CD14-positive monocyte (primary cell): Measurements from ENCODE around the gene ITGA2B. TPM values are rescaled to one million over a fixed set of nuclear protein-coding genes. Genes with fewer than 3 reads are reported as not detected.

Experiments used
- DNase-seq, 3 donors: peaks; one replicate each; pipeline ENCODE4 v3.0.0-alpha.2; 2011 to 2022
- H2AFZ ChIP-seq: 2 replicates; pipeline ENCODE4 v1.6.0; 2012; ENCODE audit warnings: mild to moderate bottlenecking, low read depth, low read length, inconsistent platforms; ENCODE audit not compliant: insufficient read depth, poor library complexity, severe bottlenecking
- H3K27ac ChIP-seq, 2 donors: 1 replicate in 1 of 2; 2 replicates in 1 of 2; pipeline ENCODE4 v1.5.1; 2012 to 2013; ENCODE audit warnings: low read length in 2 of 2, control low read depth in 1 of 2, inconsistent platforms in 1 of 2, low read depth in 1 of 2, mild to moderate bottlenecking in 1 of 2
- H3K27me3 ChIP-seq, 2 donors: one replicate each; pipeline versions ENCODE4 v1.6.0 to v1.6.1; 2011 to 2013; ENCODE audit warnings: low read length in 2 of 2; ENCODE audit not compliant: control insufficient read depth in 2 of 2, insufficient read depth in 2 of 2
- H3K36me3 ChIP-seq, 2 donors: replicated peaks in 1 of 2; 1 replicate in 1 of 2; 2 replicates in 1 of 2; pipeline versions ENCODE4 v1.5.1 to v1.6.1; 2012 to 2013; ENCODE audit warnings: low read length in 2 of 2, control low read depth in 1 of 2, inconsistent platforms in 1 of 2, mild to moderate bottlenecking in 1 of 2; ENCODE audit not compliant: insufficient read depth in 2 of 2, control insufficient read depth in 1 of 2
- H3K4me1 ChIP-seq, 2 donors: 1 replicate in 1 of 2; 2 replicates in 1 of 2; pipeline versions ENCODE4 v1.5.1 to v1.6.1; 2012 to 2013; ENCODE audit warnings: low read length in 2 of 2, control low read depth in 1 of 2, inconsistent platforms in 1 of 2, mild to moderate bottlenecking in 1 of 2, moderate library complexity in 1 of 2; ENCODE audit not compliant: insufficient read depth in 2 of 2, control insufficient read depth in 1 of 2
- H3K4me2 ChIP-seq: replicated peaks from 2 replicates; pipeline ENCODE3; 2012; ENCODE audit warnings: low read length, moderate library complexity, mild to moderate bottlenecking; ENCODE audit not compliant: poor library complexity, severe bottlenecking; ENCODE audit errors: extremely low read depth
- H3K4me3 ChIP-seq, 3 experiments: fragments of 200-600 bp in 1 of 3; sonication (generic) in 1 of 3; replicated peaks in 1 of 3; 1 replicate in 2 of 3; 2 replicates in 1 of 3; pipeline ENCODE4 v1.5.1; 2011 to 2013; ENCODE audit warnings: low read length in 3 of 3, mild to moderate bottlenecking in 3 of 3, control low read depth in 2 of 3, low read depth in 2 of 3, inconsistent platforms in 1 of 3, moderate library complexity in 1 of 3
- H3K79me2 ChIP-seq: 2 replicates; pipeline ENCODE4 v1.6.0; 2012; ENCODE audit warnings: mild to moderate bottlenecking, control low read depth, inconsistent platforms, low read length, moderate library complexity; ENCODE audit not compliant: insufficient read depth
- H3K9ac ChIP-seq: 2 replicates; pipeline ENCODE4 v1.6.0; 2017; ENCODE audit warnings: low read length, mild to moderate bottlenecking; ENCODE audit not compliant: insufficient read depth, poor library complexity, severe bottlenecking
- H3K9me3 ChIP-seq, 2 donors: replicated peaks in 1 of 2; 1 replicate in 1 of 2; 2 replicates in 1 of 2; pipeline versions ENCODE4 v1.5.1 to v1.6.1; 2012 to 2013; ENCODE audit warnings: low read length in 2 of 2, control low read depth in 1 of 2; ENCODE audit not compliant: control insufficient read depth in 1 of 2, insufficient read depth in 1 of 2
- H4K20me1 ChIP-seq: 2 replicates; pipeline ENCODE4 v1.6.0; 2012; ENCODE audit warnings: mild to moderate bottlenecking, low read length, control low read depth, moderate library complexity; ENCODE audit not compliant: insufficient read depth
- H3K27ac Mint-ChIP-seq, 7 donors: one replicate each; pipeline ENCODE4 v1.8.0; 2020; ENCODE audit warnings: mild to moderate bottlenecking in 7 of 7, mixed read lengths in 7 of 7, moderate library complexity in 6 of 7, inconsistent platforms in 2 of 7
- H3K27me3 Mint-ChIP-seq, 3 donors: one replicate each; pipeline ENCODE4 v1.8.0; 2021 to 2022; ENCODE audit warnings: low read depth in 3 of 3, mild to moderate bottlenecking in 3 of 3, mixed read lengths in 3 of 3, moderate library complexity in 3 of 3, inconsistent platforms in 1 of 3
- H3K36me3 Mint-ChIP-seq, 2 donors: one replicate each; pipeline ENCODE4 v1.8.0; 2020; ENCODE audit warnings: mixed read lengths in 2 of 2, inconsistent platforms in 1 of 2, mild to moderate bottlenecking in 1 of 2
- H3K4me1 Mint-ChIP-seq: one replicate; pipeline ENCODE4 v1.8.0; 2020; ENCODE audit warnings: mild to moderate bottlenecking, mixed read lengths
- H3K4me3 Mint-ChIP-seq, 2 donors: one replicate each; pipeline ENCODE4 v1.8.0; 2020; ENCODE audit warnings: mild to moderate bottlenecking in 2 of 2, mixed read lengths in 2 of 2, moderate library complexity in 1 of 2
- H3K9me3 Mint-ChIP-seq, 7 donors: one replicate each; pipeline ENCODE4 v1.8.0; 2020 to 2022; ENCODE audit warnings: mixed read lengths in 7 of 7, mild to moderate bottlenecking in 6 of 7, moderate library complexity in 6 of 7, inconsistent platforms in 2 of 7
- CTCF ChIP-seq: fragments of 200-600 bp; IDR thresholded peaks from one replicate; pipeline ENCODE4 v1.8.0; 2022; ENCODE audit warnings: antibody characterized with exemption, mild to moderate bottlenecking
- WGBS: methylation state at CpG from one replicate; pipeline ENCODE4 v1.1.5; 2013; ENCODE audit warnings: missing lambda C conversion rate; ENCODE audit not compliant: insufficient coverage; 5-methylcytosine and 5-hydroxymethylcytosine counted together
- intact Hi-C, 2 donors: fragments of 100-400 bp; cut with micrococcal nuclease; formaldehyde crosslinking; loops; one replicate each; pipeline versions ENCODE4 v1.15.0 to v1.15.1; 2023
- polyA plus RNA-seq, 3 donors: library from polyadenylated mRNA; depleted of rRNA in 1 of 3; unstranded in 2 of 3; stranded (reverse) in 1 of 3; fragments of 300-500 nt in 2 of 3; fragments of >200 nt in 1 of 3; fragmentation: Illumina TruSeq in 2 of 3; gene quantifications; 1 replicate in 2 of 3; 2 replicates in 1 of 3; pipeline ENCODE4 v1.2.3, GENCODE V29; 2012 to 2021

ITGA2B gene
- polyA plus RNA-seq, 3 donors = 0.21 to 1.2 (median 1.1) TPM

- Histone ChIP-seq H3K4me2 (no peak overlapping the region), H3K9me3 (no peaks in the 10 kb centered on the region), H3K79me2 (no peaks in the 10 kb centered on the region), H2AFZ (no peak overlapping the region), H4K20me1 (no peaks in the 10 kb centered on the region), H3K36me3 (no peaks in the 10 kb centered on the region), H3K27ac (no peak overlapping the region), H3K4me1 (peaks cover 9 to 19% of the 10 kb centered on the region in 2 donors), H3K27me3 (peaks cover 12 to 41% of the 10 kb centered on the region in 2 donors), H3K4me3 (no peak overlapping the region), H3K9ac (no peak overlapping the region)
- Mint-ChIP-seq H3K27ac (no peak overlapping the region), H3K36me3 (no peaks in the 10 kb centered on the region), H3K4me1 (peaks cover 6% of the 10 kb centered on the region), H3K9me3 (peaks cover 0 to 3% (median 2%) of the 10 kb centered on the region in 7 donors), H3K27me3 (peaks cover 39 to 68% (median 47%) of the 10 kb centered on the region in 3 donors), H3K4me3 (peak overlapping the region in 1 of 2 donors; percentile 43)
- intact Hi-C loops = loop anchor here in 1 of 2 donors (5.0 kb wide), 1 partner anchor 39 kb away; the partner anchor contains the start of gene SLC25A39
- no peak for DNase-seq
- no peak for TF ChIP-seq CTCF
- 89% methylated on average over 3 of the region's 5 CpGs for WGBS
Observed at GRCh38 chr17:44360826-44361225, 28.6 kb downstream of the ITGA2B start.

- peaks cover 6% of the 10 kb centered on the region for H3K4me1 Mint-ChIP-seq
- intact Hi-C loops = loop anchor here in 1 of 2 donors (5.0 kb wide), 1 partner anchor 38 kb away; the partner anchor contains the start of gene SLC25A39
- H3K27ac Mint-ChIP-seq = peak overlapping the region in 1 of 7 donors; percentile 59
Observed at GRCh38 chr17:44360144-44360533, 29.3 kb downstream of the ITGA2B start.

More at GRCh38 chr17:44360144-44360533, 29.3 kb downstream of the ITGA2B start:
- Mint-ChIP-seq H3K4me3 (peak overlapping the region in 1 of 2 donors; percentile 19), H3K9me3 (peaks cover 0 to 2% (median 1%) of the 10 kb centered on the region in 7 donors), H3K36me3 (no peaks in the 10 kb centered on the region), H3K27me3 (peaks cover 37 to 70% (median 44%) of the 10 kb centered on the region in 3 donors)
- Histone ChIP-seq H3K9ac (no peak overlapping the region), H3K36me3 (no peaks in the 10 kb centered on the region), H3K9me3 (no peaks in the 10 kb centered on the region), H2AFZ (no peak overlapping the region), H3K79me2 (no peaks in the 10 kb centered on the region), H3K4me2 (no peak overlapping the region), H3K27me3 (peaks cover 12 to 43% of the 10 kb centered on the region in 2 donors), H3K4me1 (peaks cover 9 to 19% of the 10 kb centered on the region in 2 donors), H3K4me3 (no peak overlapping the region), H4K20me1 (no peaks in the 10 kb centered on the region), H3K27ac (no peak overlapping the region)
- no peak for DNase-seq
- WGBS = 70% methylated on average over 3 of the region's 6 CpGs
- no peak for TF ChIP-seq CTCF
